Measurements from ENCODE around the gene CFAP298. TPM values are rescaled to one million over a fixed set of nuclear protein-coding genes. Genes with fewer than 3 reads are reported as not detected.

Gene CFAP298, protein sequence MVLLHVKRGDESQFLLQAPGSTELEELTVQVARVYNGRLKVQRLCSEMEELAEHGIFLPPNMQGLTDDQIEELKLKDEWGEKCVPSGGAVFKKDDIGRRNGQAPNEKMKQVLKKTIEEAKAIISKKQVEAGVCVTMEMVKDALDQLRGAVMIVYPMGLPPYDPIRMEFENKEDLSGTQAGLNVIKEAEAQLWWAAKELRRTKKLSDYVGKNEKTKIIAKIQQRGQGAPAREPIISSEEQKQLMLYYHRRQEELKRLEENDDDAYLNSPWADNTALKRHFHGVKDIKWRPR
- 57.8 and 59.1 TPM in 2 replicates for polyA plus RNA-seq (2012; rRNA removed)
- polyA plus RNA-seq (2012; cell fraction: cytosol; rRNA removed) = 55.8 and 67.5 TPM in 2 replicates
- polyA plus RNA-seq (2012; cell fraction: nucleus; rRNA removed) = 60.0 and 73.2 TPM in 2 replicates

- peaks cover 3 to 8% of the 10 kb centered on the region in 2 experiments; a peak in 3 of 4 replicates for H3K4me1 ChIP-seq (ENCODE audit: control insufficient read depth in 1 of 2, insufficient read depth in 2 of 2, low read depth in 1 of 2, low read length in 1 of 2)
- H2AFZ ChIP-seq (ENCODE audit: low read depth) = peak within 1 kb of the TSS; percentile 97
- peak within 1 kb of the TSS; percentile 97 for H3K9ac ChIP-seq
- no peaks in the 10 kb centered on the region for H3K9me2 ChIP-seq
- DNase-seq = peak; percentile 90
- peaks cover 13 to 17% of the 10 kb centered on the region in 2 experiments for H3K36me3 ChIP-seq (replicated peaks in 1 of 2; ENCODE audit: control insufficient read depth in 1 of 2, insufficient read depth in 2 of 2, low read length in 1 of 2)
- H3K9me3 ChIP-seq = no peaks in the 10 kb centered on the region
- H3K4me3 ChIP-seq (ENCODE audit: low read depth in 2 of 2, low read length in 1 of 2) = peak within 1 kb of the TSS; percentile 90 to 98
- H3F3A ChIP-seq (replicated peaks; ENCODE audit: insufficient read depth) = peaks cover 25% of the 10 kb centered on the region
- under 1% methylated on average over 36 of the region's 81 CpGs for WGBS (ENCODE audit: low lambda C conversion rate)
- peak within 1 kb of the TSS; percentile 97 for H3K4me2 ChIP-seq
- peak within 1 kb of the TSS; percentile 98 to 100 for H3K27ac ChIP-seq (ENCODE audit: low read depth in 2 of 2, low read length in 1 of 2)
- peaks cover 31% of the 10 kb centered on the region for H3K79me2 ChIP-seq (ENCODE audit: insufficient read depth)
- POLR2A ChIA-PET = interaction anchor here (0.6 to 1.6 kb wide), 4 partner anchors 11 to 159 kb away, joined by 3 to 5 read pairs (median 4); partner anchors contain the start of genes PAXBP1 and SYNJ1
- no peaks in the 10 kb centered on the region for H3K27me3 ChIP-seq (ENCODE audit: insufficient read depth)
- CTCF ChIA-PET = interaction anchor here (0.6 to 3.0 kb wide), 6 partner anchors 12 to 241 kb away, joined by 3 to 18 read pairs (median 3); partner anchors contain the start of gene SYNJ1
- no peaks in the 10 kb centered on the region for H4K20me1 ChIP-seq (ENCODE audit: insufficient read depth)
- TF ChIP-seq RCOR1 (IDR thresholded peaks at IDR 0.05; ENCODE audit: low read length) (no peak), ELF1 (IDR thresholded peaks at IDR 0.05) (peak; percentile 87), CHD2 (IDR thresholded peaks at IDR 0.05; ENCODE audit: low read length, partially characterized antibody) (peak; percentile 65), USF2 (IDR thresholded peaks at IDR 0.05; ENCODE audit: borderline replicate concordance, low read depth, low read length) (no peak), RFX5 (IDR thresholded peaks at IDR 0.05; ENCODE audit: low read length) (no peak), GATA2 (CRISPR knock-in tag; IDR thresholded peaks at IDR 0.05) (no peak), GABPA (IDR thresholded peaks at IDR 0.05; ENCODE audit: low read depth) (peak; percentile 94), NFIC (IDR thresholded peaks at IDR 0.05; ENCODE audit: borderline replicate concordance) (no peak), YY1 (IDR thresholded peaks at IDR 0.05; ENCODE audit: low read depth) (no peak), FOXJ3 (CRISPR knock-in tag; IDR thresholded peaks at IDR 0.05) (peak; percentile 60), MEF2A (IDR thresholded peaks at IDR 0.05; ENCODE audit: borderline replicate concordance, low read depth) (no peak), EZH2phosphoT487 (IDR thresholded peaks at IDR 0.05; ENCODE audit: borderline replicate concordance, low read depth) (no peak), EP300 (IDR thresholded peaks at IDR 0.05; ENCODE audit: borderline replicate concordance in 1 of 2, low read depth in 1 of 2, low read length in 1 of 2) (no peak; a peak in 1 of 4 replicates), TEAD4 (IDR thresholded peaks at IDR 0.05; ENCODE audit: borderline replicate concordance, insufficient read depth) (0 out of 2 replicates have a peak, but pooled peaks have one; percentile 51), MAX (IDR thresholded peaks at IDR 0.05; ENCODE audit: low read depth) (peak; percentile 94), POLR2AphosphoS5 (IDR thresholded peaks at IDR 0.05; ENCODE audit: low read depth, low read length) (peak; percentile 90), TAF1 (IDR thresholded peaks at IDR 0.05; ENCODE audit: borderline replicate concordance, low read depth, low read length) (peak; percentile 59)
- TF ChIP-seq, protein P1, sequence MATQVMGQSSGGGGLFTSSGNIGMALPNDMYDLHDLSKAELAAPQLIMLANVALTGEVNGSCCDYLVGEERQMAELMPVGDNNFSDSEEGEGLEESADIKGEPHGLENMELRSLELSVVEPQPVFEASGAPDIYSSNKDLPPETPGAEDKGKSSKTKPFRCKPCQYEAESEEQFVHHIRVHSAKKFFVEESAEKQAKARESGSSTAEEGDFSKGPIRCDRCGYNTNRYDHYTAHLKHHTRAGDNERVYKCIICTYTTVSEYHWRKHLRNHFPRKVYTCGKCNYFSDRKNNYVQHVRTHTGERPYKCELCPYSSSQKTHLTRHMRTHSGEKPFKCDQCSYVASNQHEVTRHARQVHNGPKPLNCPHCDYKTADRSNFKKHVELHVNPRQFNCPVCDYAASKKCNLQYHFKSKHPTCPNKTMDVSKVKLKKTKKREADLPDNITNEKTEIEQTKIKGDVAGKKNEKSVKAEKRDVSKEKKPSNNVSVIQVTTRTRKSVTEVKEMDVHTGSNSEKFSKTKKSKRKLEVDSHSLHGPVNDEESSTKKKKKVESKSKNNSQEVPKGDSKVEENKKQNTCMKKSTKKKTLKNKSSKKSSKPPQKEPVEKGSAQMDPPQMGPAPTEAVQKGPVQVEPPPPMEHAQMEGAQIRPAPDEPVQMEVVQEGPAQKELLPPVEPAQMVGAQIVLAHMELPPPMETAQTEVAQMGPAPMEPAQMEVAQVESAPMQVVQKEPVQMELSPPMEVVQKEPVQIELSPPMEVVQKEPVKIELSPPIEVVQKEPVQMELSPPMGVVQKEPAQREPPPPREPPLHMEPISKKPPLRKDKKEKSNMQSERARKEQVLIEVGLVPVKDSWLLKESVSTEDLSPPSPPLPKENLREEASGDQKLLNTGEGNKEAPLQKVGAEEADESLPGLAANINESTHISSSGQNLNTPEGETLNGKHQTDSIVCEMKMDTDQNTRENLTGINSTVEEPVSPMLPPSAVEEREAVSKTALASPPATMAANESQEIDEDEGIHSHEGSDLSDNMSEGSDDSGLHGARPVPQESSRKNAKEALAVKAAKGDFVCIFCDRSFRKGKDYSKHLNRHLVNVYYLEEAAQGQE (IDR thresholded peaks at IDR 0.05; ENCODE audit: low read depth, low read length) = peak; percentile 62; the same call in 1 of the 2 replicates
- TF ChIP-seq, protein P2, sequence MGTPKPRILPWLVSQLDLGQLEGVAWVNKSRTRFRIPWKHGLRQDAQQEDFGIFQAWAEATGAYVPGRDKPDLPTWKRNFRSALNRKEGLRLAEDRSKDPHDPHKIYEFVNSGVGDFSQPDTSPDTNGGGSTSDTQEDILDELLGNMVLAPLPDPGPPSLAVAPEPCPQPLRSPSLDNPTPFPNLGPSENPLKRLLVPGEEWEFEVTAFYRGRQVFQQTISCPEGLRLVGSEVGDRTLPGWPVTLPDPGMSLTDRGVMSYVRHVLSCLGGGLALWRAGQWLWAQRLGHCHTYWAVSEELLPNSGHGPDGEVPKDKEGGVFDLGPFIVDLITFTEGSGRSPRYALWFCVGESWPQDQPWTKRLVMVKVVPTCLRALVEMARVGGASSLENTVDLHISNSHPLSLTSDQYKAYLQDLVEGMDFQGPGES (IDR thresholded peaks at IDR 0.05; ENCODE audit: low read depth, low read length) = 0 out of 2 replicates have a peak, but pooled peaks have one; percentile 4
- TF ChIP-seq, protein P3, sequence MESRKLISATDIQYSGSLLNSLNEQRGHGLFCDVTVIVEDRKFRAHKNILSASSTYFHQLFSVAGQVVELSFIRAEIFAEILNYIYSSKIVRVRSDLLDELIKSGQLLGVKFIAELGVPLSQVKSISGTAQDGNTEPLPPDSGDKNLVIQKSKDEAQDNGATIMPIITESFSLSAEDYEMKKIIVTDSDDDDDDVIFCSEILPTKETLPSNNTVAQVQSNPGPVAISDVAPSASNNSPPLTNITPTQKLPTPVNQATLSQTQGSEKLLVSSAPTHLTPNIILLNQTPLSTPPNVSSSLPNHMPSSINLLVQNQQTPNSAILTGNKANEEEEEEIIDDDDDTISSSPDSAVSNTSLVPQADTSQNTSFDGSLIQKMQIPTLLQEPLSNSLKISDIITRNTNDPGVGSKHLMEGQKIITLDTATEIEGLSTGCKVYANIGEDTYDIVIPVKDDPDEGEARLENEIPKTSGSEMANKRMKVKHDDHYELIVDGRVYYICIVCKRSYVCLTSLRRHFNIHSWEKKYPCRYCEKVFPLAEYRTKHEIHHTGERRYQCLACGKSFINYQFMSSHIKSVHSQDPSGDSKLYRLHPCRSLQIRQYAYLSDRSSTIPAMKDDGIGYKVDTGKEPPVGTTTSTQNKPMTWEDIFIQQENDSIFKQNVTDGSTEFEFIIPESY (IDR thresholded peaks at IDR 0.05; ENCODE audit: borderline replicate concordance, low read depth) = no peak
Measured at GRCh38 chr21:32612075-32612998, at the start of gene CFAP298. CFAP298 (minus strand) TSS chr21:32612377; CDS start chr21:32612243, 134 bp downstream.

Measured in SK-N-SH (cell line).